ENCODE data around the gene RAPGEF6. TPM values are rescaled to one million over a fixed set of nuclear protein-coding genes. Genes with fewer than 3 reads are reported as not detected.
"Not testable (repeated sequence)": the region's sequence is repeated elsewhere in the genome, so short reads cannot be mapped to it uniquely, and the experiment has no call there.

RAPGEF6 gene
- total RNA-seq, 1 experiment from 2014 or later, result 20.8 TPM

DNA sequence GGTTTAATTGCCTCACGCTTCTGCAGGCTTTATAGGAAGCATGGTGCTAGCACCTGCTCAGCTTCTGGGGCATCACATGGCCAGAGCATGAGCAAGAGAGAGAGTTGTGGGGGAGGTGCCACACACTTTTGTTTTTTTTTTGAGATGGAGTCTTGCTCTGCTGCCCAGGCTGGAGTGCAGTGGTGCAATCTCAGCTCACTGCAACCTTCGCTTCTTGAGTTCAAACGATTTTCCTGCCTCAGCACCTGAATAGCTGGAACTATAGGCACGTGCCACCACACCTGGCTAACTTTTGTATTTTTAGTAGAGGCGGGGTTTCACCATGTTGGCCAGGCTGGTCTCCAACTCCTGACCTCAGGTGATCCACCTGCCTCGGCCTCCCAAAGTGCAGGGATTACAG, 236.0 kb downstream of the RAPGEF6 start:
- not testable (repeated sequence) for H3K27me3 ChIP-seq (replicated peaks); H3K27ac ChIP-seq; H3K4me3 ChIP-seq; DNase-seq (ENCODE audit: low read depth in 1 of 2, low spot score in 2 of 2); H3K9me3 ChIP-seq (replicated peaks); H3K4me1 ChIP-seq (replicated peaks)
- H3K36me3 ChIP-seq, result peaks cover 52% of the 10 kb centered on the region

DNA sequence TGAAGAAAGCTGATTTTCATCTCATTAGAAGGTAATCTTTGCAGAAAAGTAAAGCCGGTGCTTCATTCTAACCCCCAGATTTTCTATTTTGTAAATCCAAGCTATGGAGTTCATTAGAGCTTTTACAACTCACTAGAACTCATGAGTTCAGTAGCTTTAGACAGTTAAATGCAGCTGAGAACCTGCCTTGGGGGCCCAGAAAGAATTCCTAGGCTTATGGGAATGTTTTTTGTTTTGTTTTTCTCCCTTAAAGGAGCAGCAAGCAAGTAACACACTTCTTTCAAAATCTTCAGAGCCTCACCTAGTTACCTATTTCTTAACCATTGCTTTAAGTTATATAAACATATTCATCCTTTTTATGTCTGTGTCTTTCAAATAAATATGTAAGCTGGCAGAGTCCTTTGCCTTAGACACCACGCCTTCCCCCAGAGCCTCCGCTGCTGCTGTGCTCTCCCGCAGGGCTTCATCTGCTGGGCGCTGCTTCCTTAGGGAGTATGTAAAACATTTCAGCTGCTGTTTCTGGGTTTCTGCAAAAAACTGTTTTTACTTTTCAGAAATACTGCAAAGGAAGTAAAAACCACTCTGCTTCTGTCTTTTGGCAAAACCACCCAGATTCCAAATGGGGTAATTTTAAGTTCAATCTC, 238.3 kb downstream of the RAPGEF6 start:
- Histone ChIP-seq H3K9me3 (replicated peaks) (no peaks in the 10 kb centered on the region), H3K4me3 (no peak overlapping the region), H3K4me1 (replicated peaks) (no peaks in the 10 kb centered on the region; the same call in 1 of the 2 replicates), H3K27me3 (replicated peaks) (no peaks in the 10 kb centered on the region), H3K27ac (no peak overlapping the region), H3K36me3 (peaks cover 66% of the 10 kb centered on the region)
- DNase-seq (ENCODE audit: low read depth in 1 of 2, low spot score in 2 of 2), result no peak

DNA sequence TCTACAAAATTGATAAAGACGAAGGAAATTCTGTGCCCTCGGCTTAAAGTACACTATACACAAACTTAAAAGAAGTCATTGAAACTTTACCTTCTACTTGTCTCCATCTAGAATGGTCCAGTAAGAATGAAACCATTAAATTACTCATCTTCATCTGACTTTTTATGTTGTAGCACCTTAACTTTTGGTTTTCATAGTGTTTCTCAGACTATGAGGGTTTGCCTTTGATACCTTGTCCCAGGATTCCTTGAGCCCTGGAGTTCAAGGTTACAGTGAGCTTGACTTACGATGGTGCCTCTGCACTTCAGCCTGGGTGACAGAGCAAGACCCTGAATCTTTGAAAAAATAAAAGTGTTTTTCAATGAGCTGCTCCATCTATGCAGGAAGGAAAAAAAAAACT, 239.0 kb downstream of the RAPGEF6 start:
- Histone ChIP-seq H3K4me1 (replicated peaks) (no peaks in the 10 kb centered on the region; the same call in 1 of the 2 replicates), H3K36me3 (peaks cover 70% of the 10 kb centered on the region), H3K27ac (no peak overlapping the region), H3K9me3 (replicated peaks) (no peaks in the 10 kb centered on the region), H3K4me3 (no peak overlapping the region), H3K27me3 (replicated peaks) (no peaks in the 10 kb centered on the region)
- DNase-seq (ENCODE audit: low read depth in 1 of 2, low spot score in 2 of 2), result no peak

DNA sequence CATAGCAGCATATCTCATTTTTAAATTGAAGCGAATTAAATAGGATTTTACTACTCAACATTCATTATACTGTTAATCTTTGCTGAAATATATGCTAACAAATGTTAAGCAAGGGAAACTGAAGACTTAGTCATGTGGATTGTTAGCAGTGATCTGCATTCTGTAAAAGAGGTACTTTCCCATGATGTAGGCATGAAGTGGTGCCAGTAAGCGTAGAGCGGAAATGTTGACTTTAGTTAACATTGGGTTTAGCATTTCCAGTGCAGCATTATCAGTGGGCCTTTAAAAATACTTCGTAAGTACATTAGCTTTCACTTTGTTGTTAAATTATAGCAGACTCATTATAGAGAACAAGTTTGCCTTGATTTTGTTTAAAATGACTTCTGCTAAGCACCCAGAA, 240.9 kb downstream of the RAPGEF6 start:
- DNase-seq (ENCODE audit: low read depth in 1 of 2, low spot score in 2 of 2), result no peak
- Histone ChIP-seq H3K36me3 (peaks cover 67% of the 10 kb centered on the region), H3K9me3 (replicated peaks) (no peaks in the 10 kb centered on the region), H3K4me3 (no peak overlapping the region), H3K27me3 (replicated peaks) (no peaks in the 10 kb centered on the region), H3K27ac (no peak overlapping the region), H3K4me1 (replicated peaks) (no peaks in the 10 kb centered on the region; the same call in 1 of the 2 replicates)

DNA sequence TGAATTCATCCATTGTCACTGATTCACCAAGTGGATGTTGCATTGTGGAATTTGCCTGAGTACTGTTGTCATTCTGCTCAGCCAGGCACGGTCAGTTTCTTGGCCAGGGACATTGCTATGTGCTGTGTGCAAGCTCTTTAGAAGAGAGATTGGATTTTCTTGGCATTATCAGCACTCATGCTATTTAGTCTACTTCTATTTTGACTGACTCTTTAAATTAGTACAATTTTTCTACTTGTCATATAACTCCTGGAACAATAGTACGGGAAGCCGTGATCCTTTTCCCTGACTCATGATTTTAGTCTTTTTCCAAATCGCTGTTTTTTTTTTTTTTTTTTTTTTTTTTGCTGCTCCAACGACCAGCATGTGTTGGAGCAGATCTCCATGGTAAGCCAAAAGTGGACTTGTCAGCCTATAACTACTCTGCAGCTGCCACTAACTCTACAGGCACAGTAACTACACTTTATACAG, 241.5 kb downstream of the RAPGEF6 start:
- H3K27ac ChIP-seq, result no peak overlapping the region
- H3K9me3 ChIP-seq (replicated peaks), result no peaks in the 10 kb centered on the region
- H3K4me1 ChIP-seq (replicated peaks), result no peaks in the 10 kb centered on the region; the same call in 1 of the 2 replicates
- H3K27me3 ChIP-seq (replicated peaks), result no peaks in the 10 kb centered on the region
- H3K4me3 ChIP-seq, result no peak overlapping the region
- no peak for DNase-seq (ENCODE audit: low read depth in 1 of 2, low spot score in 2 of 2)
- H3K36me3 ChIP-seq, result peaks cover 68% of the 10 kb centered on the region

DNA sequence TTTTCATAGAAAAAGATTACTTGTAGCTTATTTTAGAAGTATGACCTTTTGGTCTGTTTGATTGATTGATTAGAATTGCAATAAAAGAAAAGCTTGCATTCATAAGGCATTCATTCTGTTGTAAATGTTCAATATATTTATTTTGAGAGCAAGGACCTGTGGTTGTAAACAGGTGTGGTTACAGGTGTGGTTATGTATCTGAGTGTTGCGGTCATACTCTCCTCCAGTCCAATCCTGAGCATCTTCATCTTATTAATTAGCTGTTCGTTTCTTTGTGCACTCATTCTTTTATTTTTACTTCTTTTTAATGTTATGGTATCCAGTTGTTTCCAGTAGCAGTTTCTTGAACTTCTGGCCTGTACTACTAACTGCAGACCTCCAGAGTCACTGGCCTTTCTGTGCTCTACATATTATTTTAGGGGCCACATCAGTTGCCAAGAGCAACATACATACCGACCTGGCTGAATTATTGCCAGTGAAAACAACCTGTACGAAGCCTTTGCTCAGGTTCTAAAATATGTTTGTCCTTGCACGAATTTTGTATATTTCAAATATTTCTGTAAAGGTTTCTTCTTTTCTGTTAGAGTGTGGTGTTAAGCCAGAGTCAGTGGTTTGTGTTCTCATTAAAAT, 242.4 kb downstream of the RAPGEF6 start:
- Histone ChIP-seq H3K9me3 (replicated peaks) (no peaks in the 10 kb centered on the region), H3K4me1 (replicated peaks) (no peaks in the 10 kb centered on the region; the same call in 1 of the 2 replicates), H3K27me3 (replicated peaks) (no peaks in the 10 kb centered on the region), H3K27ac (no peak overlapping the region), H3K4me3 (no peak overlapping the region), H3K36me3 (peaks cover 61% of the 10 kb centered on the region)
- DNase-seq (ENCODE audit: low read depth in 1 of 2, low spot score in 2 of 2), result no peak

DNA sequence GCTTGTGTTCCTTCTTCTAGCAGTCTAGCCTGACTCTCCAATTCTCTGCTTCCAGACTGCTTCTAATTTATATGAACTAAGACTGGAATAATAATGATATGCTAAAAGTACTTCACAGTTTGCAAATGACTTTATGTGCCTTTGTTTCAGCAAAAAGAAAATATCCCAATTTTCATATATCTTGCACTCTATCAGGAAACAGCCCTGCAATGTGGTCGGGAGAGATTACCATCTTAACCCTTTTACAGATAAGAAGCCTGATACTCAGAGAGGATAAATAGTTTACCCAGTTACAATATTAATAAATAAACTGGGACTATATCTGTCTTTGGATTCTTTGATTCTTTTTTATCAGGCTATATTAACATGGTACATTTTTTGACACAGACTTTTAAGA, 245.2 kb downstream of the RAPGEF6 start:
- Histone ChIP-seq H3K4me1 (replicated peaks) (no peaks in the 10 kb centered on the region; the same call in 1 of the 2 replicates), H3K27ac (no peak overlapping the region), H3K27me3 (replicated peaks) (no peaks in the 10 kb centered on the region), H3K9me3 (replicated peaks) (no peaks in the 10 kb centered on the region), H3K36me3 (peaks cover 41% of the 10 kb centered on the region), H3K4me3 (no peak overlapping the region)
- no peak for DNase-seq (ENCODE audit: low read depth in 1 of 2, low spot score in 2 of 2)

DNA sequence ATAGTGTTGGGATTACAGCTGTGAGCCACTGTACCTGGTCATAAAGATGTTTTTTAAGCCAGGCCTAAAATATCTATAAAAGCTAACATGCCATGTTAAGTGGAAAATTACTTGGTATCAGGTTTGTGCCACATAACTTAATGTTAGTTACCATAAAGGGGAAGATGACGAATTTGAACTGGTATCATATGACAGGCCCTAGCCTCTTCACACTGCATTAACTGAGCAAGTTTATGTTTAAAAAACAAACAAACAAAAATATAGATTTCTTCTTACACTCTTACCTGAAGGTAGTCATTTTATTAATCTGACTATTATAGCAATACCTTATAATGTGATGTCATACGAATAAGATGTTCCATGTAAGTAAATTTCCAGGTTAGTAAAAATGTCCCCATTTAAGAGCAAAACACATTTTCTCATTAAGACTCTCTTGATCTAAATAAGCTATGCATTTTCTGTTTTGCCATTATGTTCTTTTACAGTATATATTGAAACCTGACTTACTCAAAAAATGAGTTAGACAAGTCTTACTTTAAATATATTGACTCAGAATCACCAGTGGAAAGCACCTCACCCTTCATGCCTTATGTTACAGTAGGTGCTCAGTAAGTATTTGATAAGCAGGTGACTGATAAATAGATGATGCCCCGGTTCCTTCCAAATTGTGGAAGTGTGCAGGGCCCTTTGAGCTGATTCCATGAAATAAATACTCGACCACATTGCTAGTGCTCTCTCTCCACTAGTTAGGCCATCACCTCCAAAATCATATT, 245.7 kb downstream of the RAPGEF6 start:
- Histone ChIP-seq H3K4me3 (no peak overlapping the region), H3K4me1 (replicated peaks) (no peaks in the 10 kb centered on the region; the same call in 1 of the 2 replicates), H3K27ac (no peak overlapping the region), H3K36me3 (peaks cover 35% of the 10 kb centered on the region), H3K27me3 (replicated peaks) (no peaks in the 10 kb centered on the region), H3K9me3 (replicated peaks) (no peaks in the 10 kb centered on the region)
- no peak for DNase-seq (ENCODE audit: low read depth in 1 of 2, low spot score in 2 of 2)

DNA sequence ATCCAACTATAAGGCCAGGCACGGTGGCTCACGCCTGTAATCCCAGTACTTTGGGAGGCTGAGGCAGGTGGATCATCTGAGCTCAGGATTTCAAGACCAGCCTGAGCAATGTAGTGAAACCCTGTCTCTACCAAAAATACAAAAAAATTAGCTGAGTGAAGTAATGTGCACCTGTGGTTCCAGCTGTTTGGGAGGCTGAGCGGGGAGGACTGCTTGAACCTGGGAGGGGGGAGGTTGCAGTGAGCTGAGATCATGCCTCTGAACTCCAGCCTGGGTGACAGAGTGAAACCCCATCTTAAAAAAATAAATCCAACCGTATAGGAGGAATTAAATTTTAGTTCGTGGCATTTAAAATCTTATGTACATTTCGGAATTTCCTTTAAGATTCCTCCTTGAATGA, 247.8 kb downstream of the RAPGEF6 start:
- Histone ChIP-seq H3K4me3 (no peak overlapping the region), H3K4me1 (replicated peaks) (peaks cover 3% of the 10 kb centered on the region), H3K27me3 (replicated peaks) (no peaks in the 10 kb centered on the region), H3K27ac (no peak overlapping the region), H3K9me3 (replicated peaks) (no peaks in the 10 kb centered on the region), H3K36me3 (peaks cover 17% of the 10 kb centered on the region)
- no peak for DNase-seq (ENCODE audit: low read depth in 1 of 2, low spot score in 2 of 2)

DNA sequence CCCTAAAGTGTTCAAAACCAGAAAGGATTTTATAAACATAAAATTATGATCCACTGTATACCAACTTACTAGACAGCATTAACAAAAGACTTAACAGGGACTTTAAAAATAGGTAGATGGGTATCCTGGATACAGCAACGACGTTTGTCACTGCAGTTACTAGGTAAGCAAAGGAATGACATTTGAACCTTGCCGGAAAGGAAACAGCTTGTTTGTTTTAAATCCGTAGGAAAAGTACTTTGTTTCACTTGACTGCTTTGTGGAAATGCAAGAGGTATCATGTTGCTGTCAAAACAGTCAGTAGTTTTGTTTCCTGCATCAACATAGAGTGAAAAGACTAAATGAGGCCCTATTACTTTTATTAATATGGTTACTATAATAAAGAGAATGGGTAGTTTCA, 248.2 kb downstream of the RAPGEF6 start:
- Histone ChIP-seq H3K4me1 (replicated peaks) (peaks cover 5% of the 10 kb centered on the region), H3K27ac (no peak overlapping the region), H3K9me3 (replicated peaks) (no peaks in the 10 kb centered on the region), H3K27me3 (replicated peaks) (no peaks in the 10 kb centered on the region), H3K36me3 (peaks cover 14% of the 10 kb centered on the region), H3K4me3 (no peak overlapping the region)
- DNase-seq (ENCODE audit: low read depth in 1 of 2, low spot score in 2 of 2), result no peak

DNA sequence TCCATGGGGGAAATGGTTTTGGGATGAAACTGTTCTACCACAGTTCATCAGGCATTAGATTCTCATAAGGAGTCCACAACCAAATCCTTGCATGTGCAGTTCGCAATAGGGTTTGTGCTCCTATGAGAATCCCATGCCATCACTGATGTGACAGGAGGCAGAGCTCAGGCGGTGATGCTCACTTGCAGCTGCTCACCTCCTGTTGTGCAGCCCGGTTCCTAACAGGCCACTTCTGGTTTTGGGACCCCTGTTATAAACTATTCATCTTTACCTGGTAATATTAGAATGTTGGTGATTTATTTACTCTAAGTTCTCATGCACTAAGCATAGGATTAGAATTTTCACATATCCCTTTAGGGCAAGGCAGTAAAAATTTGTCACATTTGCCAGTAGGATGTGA, 248.9 kb downstream of the RAPGEF6 start:
- H3K4me1 ChIP-seq (replicated peaks), result peaks cover 5% of the 10 kb centered on the region
- H3K36me3 ChIP-seq, result peaks cover 11% of the 10 kb centered on the region
- no peaks in the 10 kb centered on the region for H3K27me3 ChIP-seq (replicated peaks)
- no peak for DNase-seq (ENCODE audit: low read depth in 1 of 2, low spot score in 2 of 2)
- no peaks in the 10 kb centered on the region for H3K9me3 ChIP-seq (replicated peaks)
- no peak overlapping the region for H3K27ac ChIP-seq
- no peak overlapping the region for H3K4me3 ChIP-seq

DNA sequence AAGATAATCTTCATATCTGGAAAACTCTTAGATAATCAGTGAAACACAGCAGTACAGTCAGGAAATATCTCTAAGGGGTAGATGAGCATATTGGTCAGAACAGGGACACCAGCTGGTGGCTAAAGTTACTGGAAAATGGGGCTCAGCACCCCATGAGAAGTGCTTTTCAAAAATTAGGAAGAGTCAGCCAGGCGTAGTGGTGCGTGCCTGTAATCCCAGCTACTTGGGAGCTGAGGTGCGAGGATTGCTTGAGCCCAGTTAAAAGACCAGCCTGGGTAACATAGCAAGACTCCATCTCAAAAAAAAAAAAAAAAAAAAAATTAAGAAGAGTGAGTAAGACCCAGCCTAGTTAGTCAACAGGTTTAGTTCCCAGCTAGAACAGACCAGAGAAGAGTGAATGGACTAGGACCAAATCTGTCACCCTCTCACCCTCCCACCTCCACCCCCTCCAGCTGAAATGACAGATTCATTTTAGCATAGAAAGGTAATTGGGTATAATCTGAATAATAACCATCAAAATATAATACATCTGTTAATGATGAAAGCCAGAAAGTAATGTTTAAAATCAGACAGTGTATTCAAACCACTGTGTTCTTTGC, 250.3 kb downstream of the RAPGEF6 start:
- H3K27ac ChIP-seq, result no peak overlapping the region
- DNase-seq (ENCODE audit: low read depth in 1 of 2, low spot score in 2 of 2), result no peak
- H3K27me3 ChIP-seq (replicated peaks), result no peaks in the 10 kb centered on the region
- H3K9me3 ChIP-seq (replicated peaks), result no peaks in the 10 kb centered on the region
- no peak overlapping the region for H3K4me3 ChIP-seq
- H3K36me3 ChIP-seq, result peaks cover 10% of the 10 kb centered on the region
- H3K4me1 ChIP-seq (replicated peaks), result peaks cover 14% of the 10 kb centered on the region

DNA sequence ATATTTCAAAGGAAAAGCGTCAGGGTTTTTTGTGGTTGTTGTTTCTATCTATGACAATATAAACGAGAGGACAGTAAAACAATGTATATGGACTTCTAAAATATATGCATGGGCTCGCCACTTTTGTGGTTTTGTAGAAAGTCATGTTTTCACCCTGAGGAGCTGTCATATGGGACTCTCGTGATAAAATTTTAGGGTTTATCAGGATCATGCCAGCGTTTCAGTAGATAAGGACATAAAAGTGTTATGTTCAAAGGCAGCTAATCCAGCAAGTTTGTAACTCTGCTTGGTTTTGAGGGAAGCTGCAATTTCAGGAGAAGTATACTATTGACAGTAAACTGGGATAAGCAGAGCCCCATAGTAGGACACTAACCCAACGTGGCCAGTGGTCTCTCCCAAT, 250.9 kb downstream of the RAPGEF6 start:
- Histone ChIP-seq H3K36me3 (peaks cover 9% of the 10 kb centered on the region), H3K9me3 (replicated peaks) (no peaks in the 10 kb centered on the region), H3K4me1 (replicated peaks) (peaks cover 20% of the 10 kb centered on the region), H3K4me3 (no peak overlapping the region), H3K27ac (no peak overlapping the region), H3K27me3 (replicated peaks) (no peaks in the 10 kb centered on the region)
- no peak for DNase-seq (ENCODE audit: low read depth in 1 of 2, low spot score in 2 of 2)

All from SJSA1 (cell line).